K562 (cell line): ENCODE data around the gene TMEM184A. TPM values are rescaled to one million over a fixed set of nuclear protein-coding genes. Genes with fewer than 3 reads are reported as not detected.

Source experiments
- ATAC-seq: fragments of 200-7000 bp; cut with Tn5 transposase; 3 replicates; pipeline ENCODE4 v1.9.1; 2020; ENCODE audit warnings: moderate library complexity
- BruUV-seq: library from RNA; stranded (reverse); fragments of 400-500 nt; replicated peaks from 2 replicates; lab custom pipeline; 2021; lab: Mats Ljungman, UMichigan
- CTCF ChIA-PET: fragments of 300-600 bp; formaldehyde crosslinking; extraction: SDS; loops from one replicate; lab custom pipeline; 2021; ENCODE audit warnings: low intra/inter-chr PET ratio; lab: Yijun Ruan, JAX
- POLR2A ChIA-PET: fragments of 300-600, 350-650 bp; sonication (Branson Sonifier 250); formaldehyde crosslinking; extraction: SDS; loops from one replicate; lab custom pipeline; 2021; ENCODE audit warnings: antibody characterized with exemption, inconsistent platforms; lab: Yijun Ruan, JAX
- DNase-seq, 4 experiments: peaks; one replicate each; pipeline versions ENCODE4 v3.0.0 to v3.0.0-alpha.2; 2011 to 2018; ENCODE audit warnings: low spot score in 3 of 4, mixed read lengths in 3 of 4; ENCODE audit errors: extremely low read depth in 1 of 4
- FAIRE-seq: peaks from 2 replicates; lab custom pipeline; 2011; peaks lifted over from hg19 to GRCh38; lab: Jason Lieb, UNC
- H2AFZ ChIP-seq: 2 replicates; pipeline ENCODE4 v1.6.0; 2011; ENCODE audit warnings: low read depth, low read length, control low read depth, inconsistent platforms
- H3K27ac ChIP-seq: fragments of 200-600 bp; 3 replicates; pipeline ENCODE4 v1.8.0; 2011; ENCODE audit warnings: low read depth, mild to moderate bottlenecking, control low read depth, inconsistent platforms, low read length, moderate library complexity, mixed read lengths; ENCODE audit errors: extremely low read depth
- H3K27me3 ChIP-seq, 2 experiments: fragments of 300-600 bp in 1 of 2; 2 replicates in 1 of 2; 3 replicates in 1 of 2; pipeline versions ENCODE4 v1.6.0 to v1.8.0; 2011; ENCODE audit warnings: inconsistent platforms in 2 of 2, low read length in 2 of 2, mild to moderate bottlenecking in 1 of 2, mixed read lengths in 1 of 2, moderate library complexity in 1 of 2; ENCODE audit not compliant: control insufficient read depth in 2 of 2, insufficient read depth in 2 of 2
- H3K36me3 ChIP-seq: fragments of 300-600 bp; 3 replicates; pipeline ENCODE4 v1.8.0; 2011; ENCODE audit warnings: mild to moderate bottlenecking, low read length, inconsistent platforms; ENCODE audit not compliant: control insufficient read depth, insufficient read depth
- H3K4me1 ChIP-seq, 2 experiments: fragments of 200-600 bp in 1 of 2; replicated peaks in 1 of 2; 2 replicates in 1 of 2; 3 replicates in 1 of 2; pipeline versions ENCODE4 v1.5.1 to v1.8.0; 2011; ENCODE audit warnings: inconsistent platforms in 2 of 2, low read length in 2 of 2, mild to moderate bottlenecking in 1 of 2, mixed read lengths in 1 of 2, moderate library complexity in 1 of 2; ENCODE audit not compliant: control insufficient read depth in 2 of 2, insufficient read depth in 2 of 2
- H3K4me2 ChIP-seq: 2 replicates; pipeline ENCODE4 v1.6.1; 2011; ENCODE audit warnings: low read length, control low read depth, inconsistent platforms, mixed read lengths; ENCODE audit not compliant: insufficient read depth
- H3K4me3 ChIP-seq: fragments of 200-600 bp; sonication (generic), shearing (Covaris generic); 2 replicates; pipeline ENCODE4 v1.5.1; 2016; ENCODE audit warnings: control low read depth, inconsistent platforms
- H3K79me2 ChIP-seq: fragments of 200-600 bp; 3 replicates; pipeline ENCODE4 v1.8.0; 2011; ENCODE audit warnings: low read length, inconsistent platforms; ENCODE audit not compliant: control insufficient read depth, insufficient read depth
- H3K9ac ChIP-seq, 2 experiments: 2 replicates each; pipeline versions ENCODE4 v1.6.0 to v1.6.1; 2011; ENCODE audit warnings: low read depth in 2 of 2, low read length in 2 of 2, control low read depth in 1 of 2, inconsistent platforms in 1 of 2, mild to moderate bottlenecking in 1 of 2, mixed read lengths in 1 of 2; ENCODE audit not compliant: insufficient read depth in 1 of 2
- H3K9me1 ChIP-seq: one replicate; pipeline ENCODE4 v1.6.0; 2011; ENCODE audit warnings: inconsistent platforms, mild to moderate bottlenecking, low read length, moderate library complexity; ENCODE audit not compliant: control insufficient read depth, insufficient read depth
- H3K9me3 ChIP-seq: replicated peaks from 2 replicates; pipeline ENCODE4 v1.5.1; 2011; ENCODE audit warnings: low read depth, low read length, inconsistent platforms; ENCODE audit not compliant: control insufficient read depth, insufficient read depth
- H4K20me1 ChIP-seq: replicated peaks from 2 replicates; pipeline ENCODE4 v1.6.1; 2011; ENCODE audit warnings: low read length, inconsistent platforms, mixed read lengths; ENCODE audit not compliant: control insufficient read depth, insufficient read depth
- BCL6 ChIP-seq: fragments of 250-450 bp; sonication (Bioruptor Pico); IDR thresholded peaks from 2 replicates; pipeline ENCODE4 v1.4.0; 2020
- CREB5 ChIP-seq: fragments of 250-450 bp; sonication (Bioruptor Pico); IDR thresholded peaks from 2 replicates; pipeline ENCODE4 v1.5.0; 2020; ENCODE audit warnings: mild to moderate bottlenecking
- EGR1 ChIP-seq: fragments of 450-650 bp; conservative IDR thresholded peaks from 2 replicates; pipeline ENCODE4 v1.6.1; 2017; ENCODE audit warnings: mild to moderate bottlenecking
- ELF2 ChIP-seq: fragments of 250-450 bp; sonication (Bioruptor Pico); IDR thresholded peaks from 2 replicates; pipeline ENCODE4 v1.5.0; 2021; ENCODE audit warnings: mild to moderate bottlenecking
- KDM5B ChIP-seq: fragments of 200-600 bp; sonication (generic); IDR thresholded peaks from 2 replicates; pipeline ENCODE4 v1.6.1; 2012; ENCODE audit warnings: low read depth, mild to moderate bottlenecking, moderate library complexity, low read length, control low read depth, inconsistent platforms; ENCODE audit not compliant: insufficient replicate concordance
- PHF8 ChIP-seq: fragments of 200-600 bp; sonication (generic); IDR thresholded peaks from 2 replicates; pipeline ENCODE4 v1.6.1; 2012; ENCODE audit warnings: mixed run types, mild to moderate bottlenecking, inconsistent platforms, low read length, moderate library complexity, borderline replicate concordance
- RBFOX2 ChIP-seq: fragments of 200-400 bp; formaldehyde crosslinking; IDR thresholded peaks from 2 replicates; pipeline ENCODE4 v1.6.1; 2017; ENCODE audit warnings: low read depth, mild to moderate bottlenecking, low read length, moderate library complexity
- TFAM ChIP-seq: fragments of 250-450 bp; sonication (Bioruptor Pico); conservative IDR thresholded peaks from 2 replicates; pipeline ENCODE4 v1.5.0; 2021; ENCODE audit warnings: mild to moderate bottlenecking, moderate library complexity
- TRIM24 ChIP-seq, 2 experiments: fragments of 450-650 bp; IDR thresholded peaks; 2 replicates each; pipeline ENCODE4 v1.6.1; 2016
- ZNF316 ChIP-seq: fragments of 450-650 bp; IDR thresholded peaks from 2 replicates; pipeline ENCODE4 v1.6.1; 2016
- ZNF384 ChIP-seq: IDR thresholded peaks from 2 replicates; pipeline ENCODE4 v1.6.1; 2012; ENCODE audit warnings: low read depth, low read length, improper control_type of control experiment
- ZNF408 ChIP-seq: fragments of 250-450 bp; sonication (Bioruptor Pico); IDR thresholded peaks from 2 replicates; pipeline ENCODE4 v1.4.0; 2020; ENCODE audit warnings: low read depth, mild to moderate bottlenecking, moderate library complexity
- WGBS: fragments of 100-300 bp; shearing (Covaris generic); methylation state at CpG from one replicate; pipeline ENCODE4 v1.1.6; 2016; ENCODE audit warnings: low coverage, mixed read lengths; ENCODE audit not compliant: insufficient coverage; ENCODE audit errors: missing lambda C conversion rate; 5-methylcytosine and 5-hydroxymethylcytosine counted together
- in situ Hi-C: fragments of 300-500 bp; cut with MboI; formaldehyde crosslinking; loops from 4 replicates; pipeline ENCODE4 v1.15.0; 2018; ENCODE audit warnings: inconsistent platforms, mixed read lengths
- intact Hi-C: fragments of 100-400 bp; cut with micrococcal nuclease; formaldehyde crosslinking; loops from 2 replicates; pipeline ENCODE4 v1.14.2; 2022
- polyA plus RNA-seq, 8 experiments: library from polyadenylated mRNA; depleted of rRNA in 4 of 8; stranded (reverse) in 5 of 8; unstranded in 3 of 8; fragments of >200 nt; fragmentation: Nextera tagmentation in 2 of 8; fragmentation: Illumina TruSeq in 1 of 8; extraction: Ambion mirVana in 2 of 8; extraction: Trizol in 1 of 8; gene quantifications; 2 replicates each; pipeline versions ENCODE4 v1.2.1 to v1.2.3, GENCODE V29; 2011 to 2014; ENCODE audit warnings: inconsistent platforms in 1 of 8, missing spikeins in 1 of 8
- total RNA-seq, 7 experiments: library from RNA; depleted of rRNA in 6 of 7; stranded (reverse); fragments of >200 nt in 6 of 7; fragmentation: Illumina TruSeq in 2 of 7; extraction: Trizol in 2 of 7; gene quantifications; 2 replicates each; pipeline versions ENCODE4 v1.2.1 to v1.2.3, GENCODE V29; 2011 to 2021; ENCODE audit warnings: low replicate concordance in 1 of 7
- TF ChIP-seq, protein P1 (sequence below), 2 experiments: fragments of 200-800 bp in 1 of 2; sonication (Bioruptor generic) in 1 of 2; sonication (generic) in 1 of 2; formaldehyde crosslinking in 1 of 2; IDR thresholded peaks in 1 of 2; conservative IDR thresholded peaks in 1 of 2; 2 replicates each; pipeline versions ENCODE4 v1.5.0 to v1.6.1; 2016 to 2020; ENCODE audit warnings: missing compliant biosample characterization in 1 of 2, missing genetic modification characterization in 1 of 2, missing genetic modification reagents in 1 of 2
- TF ChIP-seq, protein P2 (sequence below): fragments of 250-450 bp; sonication (Bioruptor Pico); IDR thresholded peaks from 2 replicates; pipeline ENCODE4 v1.8.0; 2021; ENCODE audit warnings: moderate library complexity, mild to moderate bottlenecking, inconsistent platforms

Gene TMEM184A
- total and polyA plus RNA-seq, 9 of the 15 experiments (the other 6 are each of a cell fraction or from before 2014, with no cell fraction given), result 0.10 to 0.18 (median 0.11) TPM; not detected in 6

DNA sequence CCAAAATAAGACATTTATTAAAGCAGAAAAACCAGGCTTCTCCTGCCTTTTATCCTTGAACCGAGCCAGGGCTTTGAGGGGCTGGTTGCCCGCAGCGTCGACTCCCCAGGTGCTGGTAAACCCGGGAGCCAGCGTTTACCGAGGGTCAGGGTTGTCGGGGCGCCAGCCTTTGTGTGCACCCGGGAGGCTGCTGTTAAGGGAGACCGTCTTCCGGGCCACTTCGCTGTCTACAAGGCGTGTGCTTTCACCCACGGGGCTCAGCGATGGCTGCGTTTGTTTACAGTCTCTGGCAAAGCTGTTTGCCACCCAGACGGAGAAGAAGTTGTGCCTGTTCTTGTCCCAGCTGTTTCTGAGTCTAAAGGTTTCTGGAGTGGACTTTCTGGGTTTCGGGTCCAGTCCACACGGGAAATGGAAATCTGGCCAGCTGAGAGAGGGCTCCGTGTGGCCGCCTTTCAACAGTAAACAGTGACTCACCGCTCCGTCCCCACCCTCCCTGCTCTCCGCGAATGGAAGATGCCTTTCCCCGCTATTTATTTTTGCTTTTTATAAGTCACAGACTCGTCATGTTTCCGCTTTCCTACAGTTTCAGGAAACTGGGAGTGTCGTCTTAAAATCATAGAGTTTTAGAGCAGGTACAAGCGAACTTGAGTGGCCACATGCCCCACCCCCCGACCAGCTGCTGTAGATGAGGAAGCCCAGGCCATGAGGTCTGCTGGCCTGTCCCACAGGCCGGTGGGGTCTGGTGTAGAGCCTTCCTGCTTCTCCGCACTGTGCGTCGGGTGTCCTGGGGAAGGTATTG is 23.4 kb downstream of the TMEM184A start (continued):
- TF ChIP-seq, protein P1, sequence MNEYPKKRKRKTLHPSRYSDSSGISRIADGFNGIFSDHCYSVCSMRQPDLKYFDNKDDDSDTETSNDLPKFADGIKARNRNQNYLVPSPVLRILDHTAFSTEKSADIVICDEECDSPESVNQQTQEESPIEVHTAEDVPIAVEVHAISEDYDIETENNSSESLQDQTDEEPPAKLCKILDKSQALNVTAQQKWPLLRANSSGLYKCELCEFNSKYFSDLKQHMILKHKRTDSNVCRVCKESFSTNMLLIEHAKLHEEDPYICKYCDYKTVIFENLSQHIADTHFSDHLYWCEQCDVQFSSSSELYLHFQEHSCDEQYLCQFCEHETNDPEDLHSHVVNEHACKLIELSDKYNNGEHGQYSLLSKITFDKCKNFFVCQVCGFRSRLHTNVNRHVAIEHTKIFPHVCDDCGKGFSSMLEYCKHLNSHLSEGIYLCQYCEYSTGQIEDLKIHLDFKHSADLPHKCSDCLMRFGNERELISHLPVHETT (CRISPR knock-in tag; conservative IDR thresholded peaks at IDR 0.05 in 1 of 2, IDR thresholded peaks at IDR 0.05 in 1 of 2), result 0 out of 4 replicates have a peak, but pooled peaks of 1 of the 2 experiments have one; percentile 25
- TF ChIP-seq TFAM, result no peak
- TF ChIP-seq KDM5B, result peak; percentile 40
- no peak for TF ChIP-seq ZNF384

GRCh38 chr7:1531979-1532455 is 24.0 kb downstream of the TMEM184A start:
- ATAC-seq, result no peak
- intact Hi-C loops (no loop called here), in situ Hi-C loops (no loop called here)
- Histone ChIP-seq H3K9me1 (peaks cover 3% of the 10 kb centered on the region), H3K4me1 (peaks cover 36 to 70% of the 10 kb centered on the region in 2 experiments), H3K4me3 (peak overlapping the region; percentile 54), H3K27me3 (peaks cover 3 to 6% of the 10 kb centered on the region in 2 experiments; a peak in 3 of 5 replicates), H3K4me2 (peak overlapping the region; percentile 55), H3K27ac (peak overlapping the region; percentile 59; the same call in 1 of the 3 replicates), H2AFZ (no peak overlapping the region), H3K9me3 (no peaks in the 10 kb centered on the region), H3K79me2 (peaks cover 56% of the 10 kb centered on the region), H4K20me1 (peaks cover 41% of the 10 kb centered on the region), H3K36me3 (peaks cover 19% of the 10 kb centered on the region; the same call in 2 of the 3 replicates)
- peak; percentile 56 for FAIRE-seq
- BruUV-seq, result no TSS peak
- POLR2A ChIA-PET, result interaction anchor here (0.6 to 1.7 kb wide), 8 partner anchors 10 to 550 kb away, joined by 3 to 4 read pairs (median 3); no protein-coding TSS in a partner anchor
- 0 out of 2 replicates have a peak, but pooled peaks have one; percentile 0 for TF ChIP-seq PHF8
- TF ChIP-seq ZNF316, result no peak
- TF ChIP-seq CREB5 (CRISPR knock-in tag), result no peak
- no peak for TF ChIP-seq TRIM24 (IDR thresholded peaks at IDR 0.05)
- no peak for TF ChIP-seq ZNF408 (CRISPR knock-in tag)
- no peak for TF ChIP-seq BCL6
- TF ChIP-seq RBFOX2, result peak; percentile 17; the same call in 1 of the 2 replicates
- 0 out of 2 replicates have a peak, but pooled peaks have one; percentile 25 for TF ChIP-seq EGR1
- TF ChIP-seq, protein P2, sequence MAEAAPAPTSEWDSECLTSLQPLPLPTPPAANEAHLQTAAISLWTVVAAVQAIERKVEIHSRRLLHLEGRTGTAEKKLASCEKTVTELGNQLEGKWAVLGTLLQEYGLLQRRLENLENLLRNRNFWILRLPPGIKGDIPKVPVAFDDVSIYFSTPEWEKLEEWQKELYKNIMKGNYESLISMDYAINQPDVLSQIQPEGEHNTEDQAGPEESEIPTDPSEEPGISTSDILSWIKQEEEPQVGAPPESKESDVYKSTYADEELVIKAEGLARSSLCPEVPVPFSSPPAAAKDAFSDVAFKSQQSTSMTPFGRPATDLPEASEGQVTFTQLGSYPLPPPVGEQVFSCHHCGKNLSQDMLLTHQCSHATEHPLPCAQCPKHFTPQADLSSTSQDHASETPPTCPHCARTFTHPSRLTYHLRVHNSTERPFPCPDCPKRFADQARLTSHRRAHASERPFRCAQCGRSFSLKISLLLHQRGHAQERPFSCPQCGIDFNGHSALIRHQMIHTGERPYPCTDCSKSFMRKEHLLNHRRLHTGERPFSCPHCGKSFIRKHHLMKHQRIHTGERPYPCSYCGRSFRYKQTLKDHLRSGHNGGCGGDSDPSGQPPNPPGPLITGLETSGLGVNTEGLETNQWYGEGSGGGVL, result no peak
- no peak for TF ChIP-seq ELF2 (CRISPR knock-in tag)
- TF ChIP-seq, all 486 proteins: peak for 3
- DNase-seq, result no peak
- peak overlapping the region; percentile 65 to 95 for H3K9ac ChIP-seq
- 49% methylated on average over 7 of the region's 10 CpGs for WGBS
- CTCF ChIA-PET, result no interaction called here
